Skeletal muscle tissue (tissue), 4 donors: Measurements from ENCODE around the gene RANGAP1. TPM values are rescaled to one million over a fixed set of nuclear protein-coding genes. Genes with fewer than 3 reads are reported as not detected.
A peak's percentile ranks its signal among the peaks of the same experiment; 100 is the strongest.

Experiments
- H3K27ac ChIP-seq: one replicate; pipeline ENCODE4 v1.7.0; 2013; ENCODE audit warnings: mild to moderate bottlenecking, low read depth, low read length, inconsistent platforms
- H3K27me3 ChIP-seq, 3 donors: one replicate each; pipeline ENCODE4 v1.7.0; 2013; ENCODE audit warnings: low read length in 3 of 3; ENCODE audit not compliant: control insufficient read depth in 3 of 3, insufficient read depth in 3 of 3
- H3K36me3 ChIP-seq, 3 donors: one replicate each; pipeline ENCODE4 v1.7.0; 2013; ENCODE audit warnings: low read length in 3 of 3; ENCODE audit not compliant: control insufficient read depth in 3 of 3, insufficient read depth in 3 of 3
- H3K4me1 ChIP-seq, 3 donors: one replicate each; pipeline ENCODE4 v1.7.0; 2013; ENCODE audit warnings: low read length in 3 of 3, mild to moderate bottlenecking in 3 of 3; ENCODE audit not compliant: control insufficient read depth in 3 of 3, insufficient read depth in 3 of 3
- H3K4me3 ChIP-seq, 3 donors: one replicate each; pipeline ENCODE4 v1.7.0; 2013; ENCODE audit warnings: low read length in 3 of 3
- H3K9ac ChIP-seq, 3 donors: one replicate each; pipeline ENCODE4 v1.7.0; 2013; ENCODE audit warnings: low read length in 3 of 3, mild to moderate bottlenecking in 3 of 3, moderate library complexity in 2 of 3, low read depth in 1 of 3
- H3K9me3 ChIP-seq, 3 donors: one replicate each; pipeline ENCODE4 v1.7.0; 2013; ENCODE audit warnings: low read length in 3 of 3; ENCODE audit not compliant: control insufficient read depth in 3 of 3
- total RNA-seq: library from RNA; depleted of rRNA; stranded (reverse); fragments of >200 nt; gene quantifications from one replicate; pipeline ENCODE4 v1.2.3, GENCODE V29; 2014
- donor health status: Osteomylitis.

The RANGAP1 gene
- total RNA-seq, 1 donor from 2014 or later: 10.4 TPM

DNA sequence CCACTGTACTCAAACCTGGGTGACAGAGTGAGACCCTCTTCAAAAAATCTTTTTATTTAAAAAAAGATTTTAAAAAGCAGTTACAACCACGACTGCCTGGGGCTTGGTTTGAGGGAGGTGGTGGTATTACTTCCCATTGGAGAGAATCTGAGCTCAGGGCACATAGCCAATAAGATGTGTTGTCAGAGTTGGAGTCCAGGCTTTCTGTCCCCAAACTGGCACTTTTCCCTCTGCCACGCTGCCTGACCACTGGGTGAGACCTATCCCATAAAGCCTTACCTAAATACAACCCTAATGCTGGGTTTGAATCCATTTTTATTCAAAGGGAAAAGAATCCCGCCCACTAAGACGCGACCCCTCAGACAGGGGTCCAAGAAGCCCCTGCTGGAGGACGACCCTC lies 56.8 kb downstream of the RANGAP1 start:
- Histone ChIP-seq H3K36me3 (peaks cover 39 to 48% (median 45%) of the 10 kb centered on the region in 3 donors), H3K9me3 (no peaks in the 10 kb centered on the region), H3K27me3 (no peaks in the 10 kb centered on the region), H3K4me3 (no peak overlapping the region), H3K4me1 (peaks cover 0 to 8% (median 0%) of the 10 kb centered on the region in 3 donors), H3K9ac (no peak overlapping the region), H3K27ac (no peak overlapping the region)

DNA sequence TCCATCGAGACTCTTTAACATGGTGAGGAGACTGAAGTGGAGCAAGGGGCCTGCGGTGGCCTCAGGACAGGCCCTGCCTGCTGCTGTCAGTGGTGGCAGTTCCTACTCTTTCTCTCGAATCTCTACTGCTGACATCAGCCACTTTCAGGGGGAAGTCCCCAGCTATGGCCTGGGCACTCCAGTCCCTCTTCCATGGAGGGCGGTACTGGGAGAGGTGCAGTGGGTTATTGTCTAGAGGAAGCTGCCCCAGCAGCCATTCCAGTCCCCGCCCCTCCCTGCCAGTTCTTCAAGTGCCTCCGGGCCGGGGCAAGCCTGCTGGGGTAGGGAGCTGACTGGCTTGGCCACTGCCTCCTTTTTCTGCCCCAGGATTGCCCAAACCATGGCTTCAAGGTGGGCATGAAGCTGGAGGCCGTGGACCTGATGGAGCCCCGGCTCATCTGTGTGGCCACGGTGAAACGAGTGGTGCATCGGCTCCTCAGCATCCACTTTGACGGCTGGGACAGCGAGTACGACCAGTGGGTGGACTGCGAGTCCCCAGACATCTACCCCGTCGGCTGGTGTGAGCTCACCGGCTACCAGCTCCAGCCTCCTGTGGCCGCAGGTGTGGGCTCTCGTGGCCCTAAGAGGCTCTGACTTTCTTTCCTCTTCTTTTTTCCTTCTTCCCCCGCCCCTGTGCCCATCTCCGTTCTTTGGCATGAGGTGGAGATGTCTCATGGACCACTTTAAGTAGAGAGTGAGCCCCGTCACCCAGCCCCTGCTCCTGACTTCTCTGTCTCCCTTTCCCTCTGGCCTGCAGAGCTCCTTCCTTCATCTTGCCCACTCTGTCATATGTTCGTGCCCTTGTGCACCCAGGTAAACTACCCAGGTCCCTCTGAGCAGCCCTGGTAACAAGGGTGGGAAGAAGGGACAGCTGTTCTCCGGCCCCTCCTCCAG lies 59.0 kb downstream of the RANGAP1 start:
- Histone ChIP-seq H3K36me3 (peaks cover 59 to 69% (median 61%) of the 10 kb centered on the region in 3 donors), H3K27ac (no peak overlapping the region), H3K9ac (no peak overlapping the region), H3K4me1 (peaks cover 0 to 5% (median 0%) of the 10 kb centered on the region in 3 donors), H3K9me3 (no peaks in the 10 kb centered on the region), H3K27me3 (no peaks in the 10 kb centered on the region), H3K4me3 (no peak overlapping the region)

DNA sequence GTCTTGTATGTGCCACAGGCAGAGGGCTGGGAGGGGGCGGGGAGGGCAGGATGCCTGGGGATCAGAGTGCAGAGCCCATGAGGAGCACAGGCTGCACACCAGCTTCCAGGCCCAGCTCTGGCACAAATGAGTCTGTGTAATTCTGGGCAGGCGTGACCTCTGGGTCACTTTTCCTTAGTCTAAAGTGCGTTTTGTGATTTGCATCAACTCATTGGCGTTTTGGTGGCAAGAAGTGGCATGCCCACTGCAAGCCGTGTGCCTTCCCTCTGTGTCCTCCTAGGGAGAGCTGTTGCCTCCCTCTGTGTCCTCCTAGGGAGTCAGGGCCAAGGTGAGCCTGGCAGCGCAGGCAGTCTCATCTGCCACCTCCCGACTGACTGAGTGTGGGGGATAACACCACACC lies 62.5 kb downstream of the RANGAP1 start:
- Histone ChIP-seq H3K4me3 (no peak overlapping the region), H3K27ac (no peak overlapping the region), H3K4me1 (no peaks in the 10 kb centered on the region), H3K9me3 (no peaks in the 10 kb centered on the region), H3K27me3 (no peaks in the 10 kb centered on the region), H3K9ac (no peak overlapping the region), H3K36me3 (peaks cover 66 to 82% (median 72%) of the 10 kb centered on the region in 3 donors)

DNA sequence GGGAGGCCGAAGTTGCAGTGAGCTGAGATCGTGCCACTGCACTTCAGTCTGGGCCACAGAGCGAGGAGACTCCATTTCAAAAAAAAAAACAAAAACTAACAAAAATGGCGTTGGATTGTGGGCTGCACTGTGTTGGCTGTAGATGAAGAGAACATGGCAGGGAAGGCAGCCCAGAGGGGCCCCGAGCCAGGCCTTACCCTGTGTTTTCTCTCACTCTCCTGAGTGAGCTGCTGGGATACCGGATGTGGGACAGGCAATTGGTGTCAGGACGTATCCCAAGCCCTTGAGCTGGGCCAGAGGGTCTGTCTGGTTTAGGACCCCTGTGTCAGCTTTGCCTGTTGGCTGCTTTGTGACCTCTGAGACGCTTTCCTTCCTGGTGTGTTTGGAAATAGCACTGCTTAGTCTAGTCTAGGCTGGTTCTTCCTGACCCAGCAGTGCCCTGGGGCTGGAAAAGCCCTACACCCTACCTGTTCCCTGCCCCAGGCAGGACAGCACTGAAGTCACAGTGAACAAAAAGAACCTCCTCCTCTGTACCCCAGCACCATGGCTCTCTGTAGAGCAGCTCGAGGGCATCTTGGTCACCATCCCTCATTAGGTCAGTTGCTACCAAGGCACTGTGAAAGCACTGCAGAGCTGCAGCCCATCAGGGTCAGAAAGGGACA lies 63.0 kb downstream of the RANGAP1 start:
- Histone ChIP-seq H3K36me3 (peaks cover 64 to 78% (median 69%) of the 10 kb centered on the region in 3 donors), H3K4me3 (no peak overlapping the region), H3K27me3 (no peaks in the 10 kb centered on the region), H3K27ac (no peak overlapping the region), H3K9me3 (no peaks in the 10 kb centered on the region), H3K9ac (no peak overlapping the region), H3K4me1 (peaks cover under 1 to 2% (median under 1%) of the 10 kb centered on the region in 3 donors)

DNA sequence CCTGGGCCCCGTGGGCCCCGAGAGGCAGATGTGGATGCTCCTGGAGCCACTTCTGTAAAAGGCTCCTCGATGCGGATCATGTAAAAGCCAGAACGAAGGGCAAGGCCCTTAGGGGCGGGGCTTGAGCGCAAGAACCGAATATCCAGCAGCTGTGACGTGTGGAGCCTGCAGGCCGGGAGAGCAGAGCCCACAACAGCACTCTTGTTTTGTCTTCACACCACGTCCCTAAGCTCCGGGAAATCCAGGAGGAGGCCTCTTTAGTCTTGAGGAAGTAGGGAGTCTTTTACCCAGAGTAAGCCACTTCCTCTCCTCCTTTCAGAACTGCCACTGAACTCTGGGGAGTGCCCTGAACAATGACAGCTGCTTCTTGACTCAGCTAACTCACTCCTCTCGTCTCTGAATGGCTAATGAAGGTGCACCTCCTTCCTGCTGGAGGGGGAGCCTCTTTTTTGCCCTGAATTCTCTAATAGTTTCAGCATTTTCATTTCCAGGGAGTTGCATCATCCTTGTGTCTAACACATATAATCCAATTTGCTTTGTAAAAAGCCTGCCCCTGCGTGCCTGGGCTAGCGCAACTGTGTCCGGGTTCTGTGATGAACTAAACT lies 68.3 kb downstream of the RANGAP1 start:
- peak overlapping the region; percentile 72 for H3K27ac ChIP-seq
- peaks cover 28 to 47% (median 39%) of the 10 kb centered on the region in 3 donors for H3K36me3 ChIP-seq
- H3K9ac ChIP-seq: peak overlapping the region in 2 of 3 donors; percentile 45 to 57
- H3K27me3 ChIP-seq: no peaks in the 10 kb centered on the region
- no peaks in the 10 kb centered on the region for H3K9me3 ChIP-seq
- peak overlapping the region in 2 of 3 donors; percentile 14 to 23 for H3K4me3 ChIP-seq
- peaks cover 12 to 15% (median 14%) of the 10 kb centered on the region in 3 donors for H3K4me1 ChIP-seq

DNA sequence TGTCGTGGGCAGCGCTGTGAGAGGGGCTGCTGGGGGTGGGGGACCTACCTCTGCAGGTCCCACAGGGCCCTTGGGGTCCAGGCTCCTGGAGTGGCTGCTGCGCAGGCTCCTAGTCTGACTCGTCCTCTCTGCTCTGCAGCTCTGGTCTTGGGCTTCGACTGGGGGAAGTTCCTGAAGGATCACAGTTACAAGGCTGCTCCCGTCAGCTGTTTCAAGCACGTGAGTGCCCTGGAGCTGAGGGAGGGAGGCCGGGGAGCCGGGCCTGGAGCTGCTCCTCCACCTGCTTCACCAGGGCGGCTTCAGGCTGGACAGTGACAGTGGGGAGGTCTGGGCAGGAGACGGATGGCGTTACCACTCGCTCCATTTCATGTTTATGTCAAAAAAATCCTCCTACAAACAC lies 69.0 kb downstream of the RANGAP1 start:
- Histone ChIP-seq H3K4me3 (no peak overlapping the region), H3K4me1 (peaks cover 12 to 15% (median 14%) of the 10 kb centered on the region in 3 donors), H3K27ac (peak overlapping the region; percentile 72), H3K27me3 (no peaks in the 10 kb centered on the region), H3K36me3 (peaks cover 27 to 43% (median 32%) of the 10 kb centered on the region in 3 donors), H3K9ac (peak overlapping the region in 2 of 3 donors; percentile 45 to 57), H3K9me3 (no peaks in the 10 kb centered on the region)

DNA sequence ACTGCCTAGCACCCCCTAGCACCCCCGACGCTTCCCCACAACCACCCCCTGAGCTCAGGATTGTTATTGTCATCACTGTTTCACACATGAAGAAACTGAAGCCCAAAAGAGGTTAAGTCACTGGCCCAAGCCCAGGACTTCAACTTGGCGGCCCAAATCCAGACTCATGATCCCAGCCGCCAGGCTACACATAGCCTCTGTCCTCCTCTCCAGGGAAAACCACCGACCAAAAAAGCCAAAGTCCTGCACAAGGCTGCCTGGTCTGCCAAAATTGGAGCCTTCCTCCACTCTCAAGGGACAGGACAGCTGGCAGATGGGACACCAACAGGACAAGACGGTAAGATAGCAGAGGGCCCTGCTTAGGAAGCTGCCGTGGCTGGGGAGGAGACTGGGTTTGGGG lies 70.1 kb downstream of the RANGAP1 start:
- Histone ChIP-seq H3K4me1 (peaks cover 12 to 15% (median 14%) of the 10 kb centered on the region in 3 donors), H3K36me3 (peaks cover 25 to 39% (median 29%) of the 10 kb centered on the region in 3 donors), H3K27ac (no peak overlapping the region), H3K9ac (no peak overlapping the region), H3K27me3 (no peaks in the 10 kb centered on the region), H3K9me3 (no peaks in the 10 kb centered on the region), H3K4me3 (peak overlapping the region in 1 of 3 donors; percentile 4)

DNA sequence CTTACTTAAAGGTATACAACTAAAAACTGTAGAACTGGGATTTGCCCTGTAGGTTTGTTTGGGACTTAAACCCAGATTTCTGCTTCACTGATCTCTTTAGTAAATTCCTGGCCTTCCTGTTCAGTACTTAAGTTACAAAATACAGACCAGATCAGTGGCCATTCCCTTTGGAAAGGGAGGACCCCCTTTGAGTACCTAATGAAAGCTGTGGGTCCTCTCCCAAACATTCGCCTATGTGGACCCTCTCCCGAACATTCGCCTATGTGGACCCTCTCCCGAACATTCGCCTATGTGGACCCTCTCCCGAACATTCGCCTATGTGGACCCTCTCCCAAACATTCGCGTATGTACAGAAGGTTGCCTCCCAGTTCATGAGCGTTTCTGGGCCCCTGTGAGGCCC lies 70.6 kb downstream of the RANGAP1 start:
- no peak overlapping the region for H3K27ac ChIP-seq
- H3K9ac ChIP-seq: no peak overlapping the region
- H3K36me3 ChIP-seq: peaks cover 20 to 39% (median 27%) of the 10 kb centered on the region in 3 donors
- no peaks in the 10 kb centered on the region for H3K27me3 ChIP-seq
- H3K9me3 ChIP-seq: no peaks in the 10 kb centered on the region
- H3K4me3 ChIP-seq: no peak overlapping the region
- H3K4me1 ChIP-seq: peaks cover 12 to 15% (median 14%) of the 10 kb centered on the region in 3 donors

DNA sequence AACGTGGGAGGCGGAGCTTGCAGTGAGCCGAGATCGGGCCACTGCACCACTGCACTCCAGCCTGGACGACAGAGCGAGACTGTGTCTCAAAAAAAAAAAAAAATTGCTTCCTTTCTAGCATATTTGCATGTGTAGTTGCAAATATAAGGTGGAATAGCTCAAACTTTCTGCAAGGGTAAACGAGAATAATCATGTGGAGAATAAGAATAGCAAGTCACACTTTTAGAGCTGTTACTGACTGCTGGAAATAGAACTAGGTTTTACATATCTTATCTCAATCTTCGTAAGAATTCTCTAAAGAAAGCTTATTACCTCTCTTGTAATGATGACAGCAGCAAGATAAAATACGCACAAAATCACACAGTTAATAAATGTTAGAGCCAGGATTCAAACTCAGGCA lies 79.3 kb downstream of the RANGAP1 start:
- Histone ChIP-seq H3K4me3 (no peak overlapping the region), H3K36me3 (peaks cover 6 to 16% (median 11%) of the 10 kb centered on the region in 3 donors), H3K27me3 (no peaks in the 10 kb centered on the region), H3K9ac (no peak overlapping the region), H3K9me3 (no peaks in the 10 kb centered on the region), H3K4me1 (peaks cover 6 to 11% (median 8%) of the 10 kb centered on the region in 3 donors), H3K27ac (no peak overlapping the region)
